H1 (cell line): Measurements from ENCODE around the gene ZCRB1. TPM values are rescaled to one million over a fixed set of nuclear protein-coding genes. Genes with fewer than 3 reads are reported as not detected.
A peak's percentile ranks its signal among the peaks of the same experiment; 100 is the strongest.

Experiments used
- CTCF ChIA-PET: fragments of 300-600 bp; sonication (Branson Sonifier 250); formaldehyde crosslinking; loops from one replicate; lab custom pipeline; 2021; ENCODE audit not compliant: partially characterized antibody; lab: Charles Lee
- POLR2A ChIA-PET: fragments of 300-600 bp; sonication (Branson Sonifier 250); formaldehyde crosslinking; loops from one replicate; lab custom pipeline; 2021; ENCODE audit warnings: inconsistent platforms; ENCODE audit not compliant: partially characterized antibody; lab: Charles Lee
- DNase-seq, 2 experiments: peaks; one replicate each; pipeline versions ENCODE4 v3.0.0 to v3.0.0-alpha.2; 2010 to 2022; ENCODE audit warnings: low spot score in 2 of 2, low read depth in 1 of 2, mixed read lengths in 1 of 2
- FAIRE-seq: peaks from 2 replicates; lab custom pipeline; 2011; peaks lifted over from hg19 to GRCh38; lab: Jason Lieb, UNC
- H2AFZ ChIP-seq: 2 replicates; pipeline ENCODE4 v1.8.1; 2012; ENCODE audit warnings: low read length, inconsistent platforms
- H2AK5ac ChIP-seq: 2 replicates; pipeline ENCODE4 v1.6.1; 2013; ENCODE audit warnings: low read depth, low read length
- H2BK120ac ChIP-seq: replicated peaks from 2 replicates; pipeline ENCODE3; 2013; ENCODE audit warnings: low read depth, low read length, inconsistent platforms
- H2BK12ac ChIP-seq: 2 replicates; pipeline ENCODE4 v1.6.1; 2013; ENCODE audit warnings: low read depth, low read length
- H2BK15ac ChIP-seq: 2 replicates; pipeline ENCODE4 v1.6.1; 2013; ENCODE audit warnings: low read length
- H2BK20ac ChIP-seq: 2 replicates; pipeline ENCODE4 v1.6.1; 2013; ENCODE audit warnings: low read length
- H2BK5ac ChIP-seq: 2 replicates; pipeline ENCODE4 v1.6.1; 2013; ENCODE audit warnings: low read depth, low read length
- H3K14ac ChIP-seq: 2 replicates; pipeline ENCODE4 v1.6.1; 2013; ENCODE audit warnings: inconsistent platforms; ENCODE audit not compliant: insufficient read length
- H3K18ac ChIP-seq: 2 replicates; pipeline ENCODE4 v1.6.1; 2013; ENCODE audit warnings: low read length; ENCODE audit errors: extremely low read depth
- H3K23ac ChIP-seq: 2 replicates; pipeline ENCODE4 v1.6.1; 2013; ENCODE audit warnings: inconsistent platforms; ENCODE audit not compliant: insufficient read length
- H3K23me2 ChIP-seq: 2 replicates; pipeline ENCODE4 v1.6.1; 2013; ENCODE audit warnings: low read depth, low read length
- H3K27ac ChIP-seq: 2 replicates; pipeline ENCODE4 v1.6.1; 2011; ENCODE audit warnings: low read depth, low read length, inconsistent platforms
- H3K27me3 ChIP-seq, 4 experiments: replicated peaks in 1 of 4; 1 replicate in 1 of 4; 2 replicates in 3 of 4; pipeline versions ENCODE4 v1.6.1 to v1.8.1; 2011 to 2013; ENCODE audit warnings: low read length in 3 of 4, mild to moderate bottlenecking in 3 of 4, inconsistent platforms in 2 of 4, mixed read lengths in 2 of 4, moderate library complexity in 1 of 4; ENCODE audit not compliant: control insufficient read depth in 3 of 4, insufficient read depth in 3 of 4; ENCODE audit errors: extremely low read depth in 1 of 4
- H3K36me3 ChIP-seq, 4 experiments: 2 replicates each; pipeline versions ENCODE4 v1.6.1 to v1.8.1; 2011 to 2013; ENCODE audit warnings: mild to moderate bottlenecking in 4 of 4, low read length in 3 of 4, moderate library complexity in 2 of 4, control low read depth in 1 of 4, inconsistent platforms in 1 of 4; ENCODE audit not compliant: insufficient read depth in 4 of 4, control insufficient read depth in 2 of 4
- H3K4ac ChIP-seq: replicated peaks from 2 replicates; pipeline ENCODE3; 2013; ENCODE audit warnings: low read length, low read depth, mixed read lengths, inconsistent platforms; ENCODE audit not compliant: insufficient read length
- H3K4me1 ChIP-seq, 4 experiments: replicated peaks in 1 of 4; 1 replicate in 1 of 4; 2 replicates in 3 of 4; pipeline versions ENCODE4 v1.6.1 to v1.8.1; 2011 to 2013; ENCODE audit warnings: low read length in 3 of 4, inconsistent platforms in 2 of 4, mixed read lengths in 1 of 4; ENCODE audit not compliant: insufficient read depth in 4 of 4, control insufficient read depth in 3 of 4
- H3K4me2 ChIP-seq, 2 experiments: 2 replicates each; pipeline versions ENCODE4 v1.6.1 to v1.8.1; 2011 to 2013; ENCODE audit warnings: low read depth in 2 of 2, low read length in 2 of 2, control low read depth in 1 of 2, inconsistent platforms in 1 of 2, mild to moderate bottlenecking in 1 of 2; ENCODE audit not compliant: insufficient read depth in 1 of 2
- H3K4me3 ChIP-seq, 4 experiments: fragments of 200-600, 300-600 bp in 1 of 4; sonication (generic), shearing (Covaris generic), sonication (Bioruptor Twin) in 1 of 4; 2 replicates each; pipeline versions ENCODE4 v1.5.1 to v1.8.1; 2011 to 2016; ENCODE audit warnings: low read length in 4 of 4, low read depth in 3 of 4, control low read depth in 2 of 4, inconsistent platforms in 2 of 4, mild to moderate bottlenecking in 2 of 4, mixed read lengths in 1 of 4, moderate library complexity in 1 of 4; ENCODE audit not compliant: insufficient read depth in 2 of 4; ENCODE audit errors: extremely low read depth in 1 of 4
- H3K56ac ChIP-seq: replicated peaks from 2 replicates; pipeline ENCODE3; 2013; ENCODE audit warnings: low read depth, mild to moderate bottlenecking, mixed read lengths, low read length, inconsistent platforms; ENCODE audit not compliant: insufficient read length
- H3K79me1 ChIP-seq: 2 replicates; pipeline ENCODE4 v1.6.1; 2013; ENCODE audit warnings: low read depth, low read length, control low read depth
- H3K79me2 ChIP-seq, 2 experiments: 2 replicates each; pipeline versions ENCODE4 v1.6.1 to v1.8.1; 2012 to 2013; ENCODE audit warnings: low read length in 2 of 2, mild to moderate bottlenecking in 2 of 2, inconsistent platforms in 1 of 2; ENCODE audit not compliant: insufficient read depth in 2 of 2, control insufficient read depth in 1 of 2
- H3K9ac ChIP-seq, 4 experiments: replicated peaks in 1 of 4; 1 replicate in 1 of 4; 2 replicates in 3 of 4; pipeline versions ENCODE4 v1.6.1 to v1.8.1; 2011 to 2013; ENCODE audit warnings: low read depth in 3 of 4, low read length in 3 of 4, control low read depth in 2 of 4, mild to moderate bottlenecking in 2 of 4, moderate library complexity in 2 of 4, inconsistent platforms in 1 of 4; ENCODE audit errors: extremely low read depth in 1 of 4
- H3K9me3 ChIP-seq, 2 experiments: 2 replicates each; pipeline versions ENCODE4 v1.6.1 to v1.8.1; 2012 to 2013; ENCODE audit warnings: mild to moderate bottlenecking in 2 of 2, moderate library complexity in 2 of 2, control low read depth in 1 of 2, inconsistent platforms in 1 of 2, low read depth in 1 of 2, low read length in 1 of 2, mixed read lengths in 1 of 2; ENCODE audit not compliant: insufficient read depth in 2 of 2
- H4K20me1 ChIP-seq, 2 experiments: replicated peaks in 1 of 2; 2 replicates each; pipeline versions ENCODE3 to v1.8.1; 2011 to 2013; ENCODE audit warnings: inconsistent platforms in 2 of 2, low read length in 2 of 2, mild to moderate bottlenecking in 1 of 2; ENCODE audit not compliant: insufficient read depth in 2 of 2, control insufficient read depth in 1 of 2
- H4K5ac ChIP-seq: 2 replicates; pipeline ENCODE4 v1.6.1; 2013; ENCODE audit warnings: low read length, low read depth, mixed read lengths, inconsistent platforms; ENCODE audit not compliant: insufficient read length
- H4K8ac ChIP-seq: 2 replicates; pipeline ENCODE4 v1.8.0; 2013; ENCODE audit warnings: mild to moderate bottlenecking, moderate library complexity, low read length, inconsistent platforms; ENCODE audit not compliant: insufficient read depth; ENCODE audit errors: extremely low read depth
- H4K91ac ChIP-seq: replicated peaks from 2 replicates; pipeline ENCODE3; 2013; ENCODE audit warnings: low read length, mixed read lengths, inconsistent platforms; ENCODE audit not compliant: insufficient read length
- BRCA1 ChIP-seq: IDR thresholded peaks from 2 replicates; pipeline ENCODE4 v1.6.1; 2012; ENCODE audit warnings: low read depth, low read length, improper control_type of control experiment
- CEBPB ChIP-seq: IDR thresholded peaks from 2 replicates; pipeline ENCODE4 v1.6.1; 2012; ENCODE audit warnings: low read depth, low read length
- polyA plus RNA-seq, 7 experiments: library from polyadenylated mRNA; depleted of rRNA in 3 of 7; stranded (reverse) in 5 of 7; unstranded in 2 of 7; fragments of >200 nt in 5 of 7; fragments of 200-250 nt in 2 of 7; gene quantifications; 1 replicate in 5 of 7; 2 replicates in 1 of 7; 4 replicates in 1 of 7; pipeline versions ENCODE4 v1.2.1 to v1.2.3, GENCODE V29; 2011 to 2013; ENCODE audit warnings: missing spikeins in 2 of 7, mixed read lengths in 2 of 7
- total RNA-seq: library from RNA; stranded (reverse); fragmentation: NEBNext Ultra II Directional; extraction: Animal tissue kit (Norgen Biotek cat#: 25700); gene quantifications from 2 replicates; pipeline ENCODE4 v1.2.1, GENCODE V29; 2021

The ZCRB1 gene
- total and polyA plus RNA-seq, 2 of the 8 experiments (the other 6 are each of a cell fraction or from before 2014, with no cell fraction given), result 22.0 to 52.5 TPM

DNA sequence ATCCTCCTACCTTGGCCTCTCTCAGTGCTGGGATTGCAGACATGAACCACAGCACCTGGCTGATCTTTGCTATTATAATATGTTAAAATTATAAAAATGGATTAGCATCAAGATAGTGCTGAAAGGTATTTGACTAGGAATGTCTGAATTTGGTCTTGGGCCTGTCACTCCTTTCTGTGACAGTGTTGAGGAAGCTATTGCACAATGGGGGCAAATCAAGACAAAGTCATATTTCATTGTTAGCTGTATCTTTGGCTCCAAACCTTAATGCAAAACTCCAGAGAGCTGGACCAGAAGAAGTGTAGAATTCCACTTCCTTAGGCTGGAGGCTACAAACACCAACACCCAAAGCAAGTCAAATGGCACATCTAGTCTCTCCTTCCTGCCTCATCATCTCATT, 42.2 kb downstream of the ZCRB1 start:
- Histone ChIP-seq H2AFZ (no peak overlapping the region), H3K18ac (no peak overlapping the region), H2BK120ac (no peak overlapping the region), H2BK15ac (no peak overlapping the region), H3K4me2 (no peak overlapping the region), H3K4me1 (no peaks in the 10 kb centered on the region), H3K4ac (no peak overlapping the region), H3K9me3 (no peaks in the 10 kb centered on the region), H3K23ac (no peak overlapping the region), H3K14ac (no peak overlapping the region), H4K91ac (no peak overlapping the region), H3K9ac (no peak overlapping the region), H3K4me3 (no peak overlapping the region), H3K27ac (no peak overlapping the region), H3K36me3 (no peaks in the 10 kb centered on the region), H3K27me3 (no peaks in the 10 kb centered on the region), H3K56ac (no peak overlapping the region), H2BK20ac (no peak overlapping the region), H2BK5ac (no peak overlapping the region), H2AK5ac (no peak overlapping the region), H3K79me1 (no peaks in the 10 kb centered on the region), H3K23me2 (no peaks in the 10 kb centered on the region), H4K5ac (no peak overlapping the region), H2BK12ac (no peak overlapping the region), H4K8ac (no peak overlapping the region), H4K20me1 (no peaks in the 10 kb centered on the region), H3K79me2 (no peaks in the 10 kb centered on the region)
- no peak for DNase-seq
- ChIA-PET POLR2A (interaction anchor here (0.8 kb wide), 1 partner anchor 177 kb away, joined by 3 read pairs; no protein-coding TSS in a partner anchor), CTCF (interaction anchor here (2.4 kb wide), 1 partner anchor 13 kb away, joined by 8 read pairs; no protein-coding TSS in a partner anchor)
- FAIRE-seq, result no peak
- TF ChIP-seq BRCA1 (no peak), CEBPB (peak; percentile 18; the same call in 1 of the 2 replicates)
